PC-3 (cell line): ENCODE results near the gene AHCYL2.

Experiments used
- CTCF ChIP-seq: fragments of 300-600 bp; sonication (generic); conservative IDR thresholded peaks from 2 replicates; pipeline ENCODE4 v1.5.1; 2017; ENCODE audit warnings: antibody characterized with exemption, low read depth, mild to moderate bottlenecking, low read length
- EZH2 ChIP-seq: fragments of 300-600 bp; sonication (generic); IDR thresholded peaks from one replicate; pipeline ENCODE4 v1.6.1; 2017; ENCODE audit warnings: antibody characterized with exemption, mild to moderate bottlenecking, low read length; ENCODE audit not compliant: unreplicated experiment
- EZH2phosphoT487 ChIP-seq: fragments of 300-600 bp; sonication (generic); IDR thresholded peaks from 2 replicates; pipeline ENCODE4 v1.6.1; 2018; ENCODE audit warnings: mild to moderate bottlenecking, antibody characterized with exemption, low read length, borderline replicate concordance

GRCh38 chr7:129433847-129434674, 209.2 kb downstream of the AHCYL2 start, which contains the start of gene STRIP2:
- TF ChIP-seq CTCF (peak; percentile 20; the same call in 1 of the 2 replicates), EZH2phosphoT487 (no peak), EZH2 (no peak)
